T-cell (primary cell): ENCODE results near the gene FAM229B. TPM values are rescaled to one million over a fixed set of nuclear protein-coding genes. Genes with fewer than 3 reads are reported as not detected.
"Not testable (repeated sequence)": the region's sequence is repeated elsewhere in the genome, so short reads cannot be mapped to it uniquely, and the experiment has no call there.

Experiments used
- ATAC-seq, 4 experiments: fragments of 200-7000 bp in 3 of 4; fragments of 150-1000 bp in 1 of 4; cut with Tn5 transposase; replicated peaks in 1 of 4; 1 replicate in 3 of 4; 2 replicates in 1 of 4; pipeline ENCODE4 v1.10.0; 2021; ENCODE audit warnings: moderate library complexity in 3 of 4, mild to moderate bottlenecking in 2 of 4, moderate number of reproducible peaks in 1 of 4
- CTCF ChIA-PET, 2 donors: fragments of 300-600 bp; sonication (Branson Sonifier 250); formaldehyde crosslinking; loops; one replicate each; lab custom pipeline; 2022; ENCODE audit warnings: antibody characterized with exemption in 2 of 2; lab: Charles Lee
- POLR2A ChIA-PET, 2 donors: fragments of 300-600 bp; sonication (Branson Sonifier 250); formaldehyde crosslinking; loops; one replicate each; lab custom pipeline; 2022; ENCODE audit warnings: antibody characterized with exemption in 2 of 2; lab: Charles Lee
- DNase-seq, 35 experiments: peaks; one replicate each; pipeline versions ENCODE4 v3.0.0 to v3.0.0-alpha.2; 2013 to 2023
- H3K27ac ChIP-seq: one replicate; pipeline ENCODE4 v1.5.1; 2013; ENCODE audit warnings: low read length
- H3K27me3 ChIP-seq, 2 experiments: replicated peaks in 1 of 2; 1 replicate in 1 of 2; 2 replicates in 1 of 2; pipeline versions ENCODE4 v1.6.1 to v1.7.0; 2013; ENCODE audit warnings: low read length in 1 of 2, mixed read lengths in 1 of 2; ENCODE audit not compliant: control insufficient read depth in 2 of 2, insufficient read depth in 2 of 2; ENCODE audit errors: extremely low read depth in 1 of 2
- H3K36me3 ChIP-seq, 2 donors: 1 replicate in 1 of 2; 2 replicates in 1 of 2; pipeline versions ENCODE4 v1.6.1 to v1.7.0; 2013; ENCODE audit warnings: low read length in 1 of 2; ENCODE audit not compliant: control insufficient read depth in 2 of 2, insufficient read depth in 1 of 2; ENCODE audit errors: extremely low read depth in 1 of 2
- H3K4me1 ChIP-seq, 2 experiments: 1 replicate in 1 of 2; 2 replicates in 1 of 2; pipeline versions ENCODE4 v1.6.1 to v1.7.0; 2013; ENCODE audit warnings: low read length in 2 of 2, mixed read lengths in 1 of 2; ENCODE audit not compliant: insufficient read depth in 2 of 2, control insufficient read depth in 1 of 2; ENCODE audit errors: extremely low read depth in 1 of 2
- H3K4me3 ChIP-seq, 2 donors: 1 replicate in 1 of 2; 2 replicates in 1 of 2; pipeline versions ENCODE4 v1.5.1 to v1.7.0; 2013; ENCODE audit warnings: mild to moderate bottlenecking in 2 of 2, low read length in 1 of 2, moderate library complexity in 1 of 2; ENCODE audit not compliant: control insufficient read depth in 1 of 2; ENCODE audit errors: extremely low read depth in 1 of 2
- H3K9me3 ChIP-seq: 2 replicates; pipeline ENCODE4 v1.7.0; 2013
- H3K27ac Mint-ChIP-seq, 2 donors: one replicate each; pipeline ENCODE4 v1.8.0; 2020 to 2021; ENCODE audit warnings: mild to moderate bottlenecking in 2 of 2, mixed read lengths in 2 of 2
- H3K27me3 Mint-ChIP-seq, 2 donors: one replicate each; pipeline ENCODE4 v1.8.0; 2021 to 2022; ENCODE audit warnings: mixed read lengths in 2 of 2
- H3K36me3 Mint-ChIP-seq: one replicate; pipeline ENCODE4 v1.8.0; 2021; ENCODE audit warnings: mixed read lengths
- H3K4me1 Mint-ChIP-seq, 3 donors: one replicate each; pipeline ENCODE4 v1.8.0; 2020 to 2022; ENCODE audit warnings: mixed read lengths in 3 of 3, mild to moderate bottlenecking in 1 of 3
- H3K4me3 Mint-ChIP-seq, 3 donors: one replicate each; pipeline ENCODE4 v1.8.0; 2020 to 2022; ENCODE audit warnings: mild to moderate bottlenecking in 3 of 3, mixed read lengths in 3 of 3, moderate library complexity in 3 of 3
- H3K9me3 Mint-ChIP-seq, 3 donors: one replicate each; pipeline ENCODE4 v1.8.0; 2020 to 2022; ENCODE audit warnings: mixed read lengths in 3 of 3
- WGBS: methylation state at CpG from one replicate; pipeline ENCODE4 v1.1.5; 2013; ENCODE audit warnings: missing lambda C conversion rate; ENCODE audit not compliant: insufficient coverage; 5-methylcytosine and 5-hydroxymethylcytosine counted together
- total RNA-seq, 35 experiments: library from RNA in 6 of 35; stranded (reverse) in 6 of 35; fragments of 120-200 nt in 1 of 35; gene quantifications; one replicate each; pipeline versions ENCODE4 v1.2.1 to v1.2.4 and lab custom pipeline; 2013 to 2026

Gene FAM229B
- total RNA-seq, 5 donors from 2014 or later (not counting 1 experiment from before 2014, with no cell fraction given), result 1.2 to 3.7 (median 3.5) TPM

GRCh38 chr6:112040956-112041355, 46.4 kb upstream of the FAM229B start:
- no peak for DNase-seq
- H3K9me3 ChIP-seq, result no peaks in the 10 kb centered on the region
- POLR2A ChIA-PET, result interaction anchor here (0.5 to 1.2 kb wide), 4 partner anchors 13 to 583 kb away, joined by 3 to 5 read pairs (median 3); no protein-coding TSS in a partner anchor
- Mint-ChIP-seq H3K27ac (peak overlapping the region; percentile 81 to 99), H3K4me1 (peaks cover 36 to 45% (median 40%) of the 10 kb centered on the region in 3 donors), H3K4me3 (no peak overlapping the region), H3K36me3 (no peaks in the 10 kb centered on the region), H3K27me3 (no peaks in the 10 kb centered on the region), H3K9me3 (no peaks in the 10 kb centered on the region)
- H3K27ac ChIP-seq, result no peak overlapping the region
- no peak for ATAC-seq
- no peaks in the 10 kb centered on the region for H3K36me3 ChIP-seq
- CTCF ChIA-PET, result interaction anchor here (0.5 to 5.2 kb wide), 20 partner anchors 9 to 435 kb away, joined by 3 to 54 read pairs (median 4); partner anchors contain the start of gene TRAF3IP2 (in 1 of the 2)
- H3K27me3 ChIP-seq, result no peaks in the 10 kb centered on the region
- H3K4me3 ChIP-seq, result no peak overlapping the region
- peaks cover 11 to 16% of the 10 kb centered on the region in 2 experiments for H3K4me1 ChIP-seq
- 100% methylated on average over 1 of the region's 1 CpG for WGBS

DNA sequence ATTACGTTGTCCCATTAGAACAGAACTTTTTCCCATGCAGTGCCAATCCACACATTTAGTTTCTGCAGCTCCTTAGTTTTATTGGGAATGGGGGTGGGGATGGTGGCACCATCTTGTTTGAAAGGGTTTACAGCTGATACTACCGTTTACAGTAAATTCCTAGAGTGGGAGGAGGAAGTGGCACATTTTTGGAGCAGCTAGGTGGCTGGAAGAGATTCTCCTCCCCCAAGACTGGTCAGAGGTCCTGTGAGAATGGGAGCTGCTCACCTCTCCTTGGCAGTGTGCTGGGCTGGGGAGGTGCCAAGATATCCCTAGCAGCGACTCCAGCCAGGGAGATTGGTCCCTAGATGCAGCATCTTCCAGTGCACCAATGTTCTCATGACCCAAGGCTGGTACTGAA, 45.9 kb upstream of the FAM229B start:
- no peak for ATAC-seq
- CTCF ChIA-PET, result interaction anchor here (0.5 to 5.2 kb wide), 29 partner anchors 9 to 783 kb away, joined by 3 to 54 read pairs (median 4); partner anchors contain the start of genes FAM229B (in 1 of the 2), TRAF3IP2 (in 1 of the 2) and TUBE1 (in 1 of the 2)
- peak overlapping the region; percentile 94 for H3K27ac ChIP-seq
- H3K4me3 ChIP-seq, result no peak overlapping the region
- H3K36me3 ChIP-seq, result no peaks in the 10 kb centered on the region
- peaks cover 30 to 40% (median 37%) of the 10 kb centered on the region in 3 donors for H3K4me1 Mint-ChIP-seq
- DNase-seq, result no peak
- no peaks in the 10 kb centered on the region for H3K9me3 ChIP-seq
- H3K4me3 Mint-ChIP-seq, result peak overlapping the region in 1 of 3 donors; percentile 43
- peaks cover 11 to 13% of the 10 kb centered on the region in 2 experiments for H3K4me1 ChIP-seq
- H3K36me3 Mint-ChIP-seq, result no peaks in the 10 kb centered on the region
- peak overlapping the region; percentile 97 to 99 for H3K27ac Mint-ChIP-seq
- no peaks in the 10 kb centered on the region for H3K27me3 Mint-ChIP-seq
- H3K27me3 ChIP-seq, result no peaks in the 10 kb centered on the region
- POLR2A ChIA-PET, result interaction anchor here (0.6 to 1.2 kb wide), 3 partner anchors 13 to 612 kb away, joined by 3 to 5 read pairs (median 3); no protein-coding TSS in a partner anchor
- no peaks in the 10 kb centered on the region for H3K9me3 Mint-ChIP-seq
- 92% methylated on average over 1 of the region's 3 CpGs for WGBS

GRCh38 chr6:112043032-112044007, 44.1 kb upstream of the FAM229B start:
- Mint-ChIP-seq H3K36me3 (no peaks in the 10 kb centered on the region), H3K4me1 (peaks cover 24 to 32% (median 28%) of the 10 kb centered on the region in 3 donors), H3K4me3 (peak overlapping the region; percentile 92 to 96 (median 96)), H3K9me3 (no peaks in the 10 kb centered on the region), H3K27ac (peak overlapping the region; percentile 97 to 99), H3K27me3 (no peaks in the 10 kb centered on the region)
- Histone ChIP-seq H3K27me3 (no peaks in the 10 kb centered on the region), H3K9me3 (no peaks in the 10 kb centered on the region), H3K4me1 (peaks cover 1 to 4% of the 10 kb centered on the region in 2 experiments), H3K27ac (peak overlapping the region; percentile 94), H3K4me3 (peak overlapping the region; percentile 63 to 80), H3K36me3 (no peaks in the 10 kb centered on the region)
- 1% methylated on average over 16 of the region's 36 CpGs for WGBS
- CTCF ChIA-PET, result interaction anchor here (0.5 to 5.2 kb wide), 49 partner anchors 9 to 1171 kb away, joined by 3 to 54 read pairs (median 5); partner anchors contain the start of genes FAM229B (in 1 of the 2) and TUBE1 (in 1 of the 2)
- ATAC-seq (peak; percentile 89 to 95 (median 90)), DNase-seq (peak; percentile 84 to 95 (median 91))
- POLR2A ChIA-PET, result interaction anchor here (0.6 to 1.1 kb wide), 19 partner anchors 14 to 1348 kb away, joined by 3 to 16 read pairs (median 5); partner anchors contain the start of genes AMD1 (in 1 of the 2), FAM229B (in 1 of the 2), TRAF3IP2 (in 1 of the 2) and TUBE1 (in 1 of the 2)

DNA sequence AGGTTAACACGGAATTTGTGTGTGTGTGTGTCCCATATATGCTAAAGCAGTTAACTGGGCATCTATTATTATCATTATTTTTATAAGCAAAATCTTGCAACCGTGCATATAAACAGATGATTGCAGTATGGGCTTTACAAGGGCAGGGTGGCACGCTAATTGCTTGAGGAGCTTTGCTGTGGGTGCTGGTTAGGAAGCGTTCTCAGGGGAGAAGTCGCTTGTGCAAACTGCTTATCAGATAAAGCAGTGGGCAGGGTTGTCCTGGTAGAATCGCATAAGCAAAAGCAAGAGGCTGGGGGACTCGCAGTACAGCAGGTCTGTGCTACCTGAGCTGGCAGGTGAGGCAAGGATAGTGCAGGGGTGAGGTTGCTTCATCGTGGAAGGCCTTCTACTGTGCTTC, 43.2 kb upstream of the FAM229B start:
- DNase-seq (no peak), ATAC-seq (no peak)
- H3K36me3 Mint-ChIP-seq, result no peaks in the 10 kb centered on the region
- peaks cover 24 to 31% (median 27%) of the 10 kb centered on the region in 3 donors for H3K4me1 Mint-ChIP-seq
- Histone ChIP-seq H3K4me3 (no peak overlapping the region), H3K4me1 (peaks cover 0 to 4% of the 10 kb centered on the region in 2 experiments), H3K9me3 (no peaks in the 10 kb centered on the region), H3K36me3 (no peaks in the 10 kb centered on the region), H3K27ac (no peak overlapping the region), H3K27me3 (no peaks in the 10 kb centered on the region)
- ChIA-PET CTCF (interaction anchor here (0.5 to 5.2 kb wide), 11 partner anchors 15 to 886 kb away, joined by 3 to 41 read pairs (median 5); a partner anchor contains a TSS), POLR2A (no interaction called here)
- H3K9me3 Mint-ChIP-seq, result no peaks in the 10 kb centered on the region
- peak overlapping the region in 2 of 3 donors; percentile 92 to 96 for H3K4me3 Mint-ChIP-seq
- H3K27me3 Mint-ChIP-seq, result no peaks in the 10 kb centered on the region
- WGBS, result 64% methylated on average over 7 of the region's 8 CpGs
- peak overlapping the region; percentile 97 to 99 for H3K27ac Mint-ChIP-seq

DNA sequence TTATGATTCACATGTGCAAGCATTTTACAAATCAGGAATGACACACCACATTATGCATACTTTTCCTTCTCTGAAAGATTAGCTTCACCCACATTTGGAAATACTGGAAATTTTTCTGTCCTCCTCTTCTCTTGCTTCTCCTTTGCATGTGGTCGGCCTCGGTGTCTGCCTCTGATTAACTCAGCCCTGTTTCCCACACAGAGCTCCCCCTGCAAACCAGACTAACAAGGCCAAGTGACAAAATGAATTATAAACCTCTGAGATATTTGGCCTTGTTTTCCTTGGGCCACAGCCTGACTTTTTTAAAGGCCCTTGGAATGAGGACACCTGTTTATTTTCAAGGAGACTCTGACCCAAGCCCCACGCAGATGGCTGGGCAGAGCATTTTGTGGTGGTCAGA, 42.5 kb upstream of the FAM229B start:
- no peak overlapping the region for H3K4me3 ChIP-seq
- Mint-ChIP-seq H3K36me3 (no peaks in the 10 kb centered on the region), H3K4me3 (no peak overlapping the region), H3K27ac (no peak overlapping the region), H3K27me3 (no peaks in the 10 kb centered on the region), H3K9me3 (no peaks in the 10 kb centered on the region), H3K4me1 (peaks cover 22 to 25% (median 24%) of the 10 kb centered on the region in 3 donors)
- no peaks in the 10 kb centered on the region for H3K9me3 ChIP-seq
- DNase-seq (no peak), ATAC-seq (no peak)
- ChIA-PET POLR2A (no interaction called here), CTCF (interaction anchor here (0.5 to 5.2 kb wide), 10 partner anchors 16 to 786 kb away, joined by 3 to 41 read pairs (median 4); a partner anchor contains a TSS)
- 87% methylated on average over 3 of the region's 3 CpGs for WGBS
- no peaks in the 10 kb centered on the region for H3K27me3 ChIP-seq
- H3K36me3 ChIP-seq, result no peaks in the 10 kb centered on the region
- H3K4me1 ChIP-seq, result peaks cover 0 to 4% of the 10 kb centered on the region in 2 experiments
- H3K27ac ChIP-seq, result no peak overlapping the region

DNA sequence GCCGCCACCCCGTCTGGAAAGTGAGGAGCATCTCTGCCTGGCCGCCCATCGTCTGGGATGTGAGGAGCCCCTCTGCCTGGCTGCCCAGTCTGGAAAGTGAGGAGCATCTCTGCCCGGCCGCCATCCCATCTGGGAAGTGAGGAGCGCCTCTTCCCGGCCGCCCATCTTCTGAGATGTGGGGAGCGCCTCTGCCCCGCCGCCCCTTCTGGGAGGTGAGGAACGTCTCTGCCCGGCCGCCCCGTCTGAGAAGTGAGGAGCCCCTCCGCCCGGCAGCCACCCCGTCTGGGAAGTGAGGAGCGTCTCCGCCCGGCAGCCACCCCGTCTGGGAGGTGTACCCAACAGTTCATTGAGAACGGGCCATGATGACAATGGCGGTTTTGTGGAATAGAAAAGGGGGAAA, 39.9 kb upstream of the FAM229B start:
- H3K4me3 ChIP-seq, POLR2A ChIA-PET, H3K36me3 ChIP-seq, H3K36me3 Mint-ChIP-seq, H3K4me3 Mint-ChIP-seq, CTCF ChIA-PET, H3K27ac ChIP-seq, H3K27ac Mint-ChIP-seq, DNase-seq, H3K27me3 Mint-ChIP-seq, H3K4me1 Mint-ChIP-seq, H3K9me3 Mint-ChIP-seq, H3K4me1 ChIP-seq, H3K27me3 ChIP-seq, H3K9me3 ChIP-seq, ATAC-seq: not testable (repeated sequence)
- 98% methylated on average over 6 of the region's 25 CpGs for WGBS
